Ammon's horn (tissue), 1 donor: ENCODE results near the gene FBXL7.

Experiments used
- DNase-seq: peaks from one replicate; pipeline ENCODE4 v3.0.0-alpha.2; 2016; ENCODE audit warnings: low spot score

Gene FBXL7

GRCh38 chr5:15897656-15898055 lies 397.7 kb downstream of the FBXL7 start:
- DNase-seq = no peak

- DNase-seq = no peak
These were observed 398.7 kb downstream of the FBXL7 start for GRCh38 chr5:15898641-15899040.

- no peak for DNase-seq
These were observed 399.5 kb downstream of the FBXL7 start for GRCh38 chr5:15899481-15899880.

- no peak for DNase-seq
These were observed 401.2 kb downstream of the FBXL7 start for GRCh38 chr5:15901151-15901550.

- no peak for DNase-seq
These were observed 402.1 kb downstream of the FBXL7 start for GRCh38 chr5:15902066-15902465.

GRCh38 chr5:15904899-15905830 lies 405.2 kb downstream of the FBXL7 start:
- DNase-seq = no peak

GRCh38 chr5:15914638-15915037 lies 414.7 kb downstream of the FBXL7 start:
- no peak for DNase-seq

- DNase-seq = peak; percentile 58
These were observed 426.6 kb downstream of the FBXL7 start for GRCh38 chr5:15926586-15926985.

- DNase-seq = no peak
These were observed 427.9 kb downstream of the FBXL7 start for GRCh38 chr5:15927710-15928380.

- no peak for DNase-seq
These were observed 429.8 kb downstream of the FBXL7 start for GRCh38 chr5:15929611-15930263.

- no peak for DNase-seq
These were observed 432.1 kb downstream of the FBXL7 start for GRCh38 chr5:15932066-15932465.

GRCh38 chr5:15933259-15934207 lies 433.6 kb downstream of the FBXL7 start:
- peak; percentile 34 for DNase-seq

GRCh38 chr5:15936505-15937245 lies 436.7 kb downstream of the FBXL7 start:
- DNase-seq = no peak

- no peak for DNase-seq
These were observed 437.7 kb downstream of the FBXL7 start for GRCh38 chr5:15937708-15938107.

GRCh38 chr5:15938186-15938585 lies 438.2 kb downstream of the FBXL7 start:
- no peak for DNase-seq

GRCh38 chr5:15938961-15939360 lies 439.0 kb downstream of the FBXL7 start:
- no peak for DNase-seq

GRCh38 chr5:15940905-15941304 lies 440.9 kb downstream of the FBXL7 start:
- DNase-seq = no peak

GRCh38 chr5:15943487-15943886 lies 443.5 kb downstream of the FBXL7 start:
- no peak for DNase-seq

- no peak for DNase-seq
These were observed 446.0 kb downstream of the FBXL7 start for GRCh38 chr5:15946026-15946425.

GRCh38 chr5:15948190-15948589 lies 448.2 kb downstream of the FBXL7 start:
- no peak for DNase-seq

GRCh38 chr5:15951126-15951525 lies 451.1 kb downstream of the FBXL7 start:
- DNase-seq = no peak
